CD4-positive, CD25-positive, alpha-beta regulatory T cell (primary cell): ENCODE results near the gene DLEU7. TPM values are rescaled to one million over a fixed set of nuclear protein-coding genes. Genes with fewer than 3 reads are reported as not detected.

ENCODE experiments used
- ATAC-seq, 2 donors: fragments of 150-1000 bp; cut with Tn5 transposase; one replicate each; pipeline ENCODE4 v1.10.0; 2021; ENCODE audit warnings: low read depth in 2 of 2, moderate number of reproducible peaks in 2 of 2, moderate library complexity in 1 of 2
- DNase-seq, 3 donors: peaks; one replicate each; pipeline versions ENCODE4 v3.0.0 to v3.0.0-alpha.2; 2012 to 2022; ENCODE audit warnings: mixed read lengths in 1 of 3
- H3K27ac ChIP-seq: one replicate; pipeline ENCODE4 v1.7.0; 2013; ENCODE audit warnings: mild to moderate bottlenecking, low read length; ENCODE audit not compliant: insufficient read depth, poor library complexity, severe bottlenecking
- H3K27me3 ChIP-seq: one replicate; pipeline ENCODE4 v1.7.0; 2013; ENCODE audit warnings: low read length; ENCODE audit not compliant: control insufficient read depth, insufficient read depth
- H3K36me3 ChIP-seq: one replicate; pipeline ENCODE4 v1.7.0; 2013; ENCODE audit warnings: mild to moderate bottlenecking, low read length, moderate library complexity; ENCODE audit not compliant: control insufficient read depth, insufficient read depth
- H3K4me1 ChIP-seq: 2 replicates; pipeline ENCODE4 v1.7.0; 2013; ENCODE audit warnings: mild to moderate bottlenecking, low read length; ENCODE audit not compliant: insufficient read depth, control insufficient read depth, poor library complexity, severe bottlenecking
- H3K4me3 ChIP-seq: one replicate; pipeline ENCODE4 v1.7.0; 2013; ENCODE audit warnings: low read depth, mild to moderate bottlenecking, low read length, moderate library complexity
- H3K9me3 ChIP-seq, 2 experiments: 1 replicate in 1 of 2; 2 replicates in 1 of 2; pipeline ENCODE4 v1.7.0; 2013; ENCODE audit warnings: low read length in 2 of 2, mild to moderate bottlenecking in 1 of 2, moderate library complexity in 1 of 2; ENCODE audit not compliant: control insufficient read depth in 2 of 2
- H3K27ac Mint-ChIP-seq, 3 donors: one replicate each; pipeline ENCODE4 v1.8.0; 2020 to 2022; ENCODE audit warnings: mild to moderate bottlenecking in 3 of 3, mixed read lengths in 3 of 3, moderate library complexity in 2 of 3
- H3K27me3 Mint-ChIP-seq: one replicate; pipeline ENCODE4 v1.8.0; 2022; ENCODE audit warnings: mild to moderate bottlenecking, mixed read lengths
- H3K36me3 Mint-ChIP-seq: one replicate; pipeline ENCODE4 v1.8.0; 2020; ENCODE audit warnings: mixed read lengths
- H3K4me1 Mint-ChIP-seq, 4 donors: one replicate each; pipeline ENCODE4 v1.8.0; 2020 to 2022; ENCODE audit warnings: mixed read lengths in 4 of 4, mild to moderate bottlenecking in 1 of 4
- H3K4me3 Mint-ChIP-seq, 4 donors: one replicate each; pipeline ENCODE4 v1.8.0; 2020 to 2022; ENCODE audit warnings: mild to moderate bottlenecking in 4 of 4, mixed read lengths in 4 of 4, moderate library complexity in 3 of 4
- H3K9me3 Mint-ChIP-seq, 7 donors: one replicate each; pipeline ENCODE4 v1.8.0; 2020 to 2022; ENCODE audit warnings: mixed read lengths in 7 of 7, mild to moderate bottlenecking in 3 of 7, moderate library complexity in 2 of 7
- polyA plus RNA-seq, 4 donors: library from polyadenylated mRNA; unstranded; fragments of 300-500 nt; fragmentation: Illumina TruSeq; gene quantifications; one replicate each; pipeline ENCODE4 v1.2.3, GENCODE V29; 2021
- total RNA-seq: library from RNA; stranded (reverse); gene quantifications from one replicate; pipeline ENCODE4 v1.2.3, GENCODE V29; 2022

Gene DLEU7
- total and polyA plus RNA-seq, 5 donors from 2014 or later = 0.17 to 0.47 (median 0.18) TPM; not detected in 2

DNA sequence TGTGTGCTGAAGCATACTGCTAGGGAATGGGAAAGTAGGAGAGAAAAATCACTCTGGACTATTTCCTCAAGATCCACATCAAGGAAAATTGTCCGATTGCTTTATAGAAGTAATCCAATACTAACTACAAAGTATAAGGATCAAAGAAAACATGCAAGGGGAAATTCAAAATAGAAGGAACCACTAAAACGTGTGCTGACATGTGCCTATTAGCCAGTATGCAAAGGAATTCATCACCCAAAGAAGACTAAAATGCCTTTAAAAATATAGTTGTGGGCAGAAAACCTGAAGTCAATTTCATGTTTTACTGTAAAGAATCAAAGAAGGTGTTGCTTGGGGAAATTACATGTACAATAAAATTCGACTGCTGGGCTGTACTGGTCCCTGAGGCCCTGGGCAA, 14.3 kb downstream of the DLEU7 start:
- H3K9me3 Mint-ChIP-seq = peaks cover 0 to 17% (median 3%) of the 10 kb centered on the region in 7 donors
- H3K27ac Mint-ChIP-seq = no peak overlapping the region
- DNase-seq (no peak), ATAC-seq (no peak)
- H3K36me3 Mint-ChIP-seq = peaks cover 3% of the 10 kb centered on the region
- Histone ChIP-seq H3K4me3 (no peak overlapping the region), H3K4me1 (no peaks in the 10 kb centered on the region), H3K27me3 (no peaks in the 10 kb centered on the region), H3K36me3 (no peaks in the 10 kb centered on the region), H3K9me3 (no peaks in the 10 kb centered on the region), H3K27ac (no peak overlapping the region)
- no peak overlapping the region for H3K4me3 Mint-ChIP-seq
- peaks cover 20% of the 10 kb centered on the region for H3K27me3 Mint-ChIP-seq
- peaks cover 0 to 8% (median 2%) of the 10 kb centered on the region in 4 donors for H3K4me1 Mint-ChIP-seq

DNA sequence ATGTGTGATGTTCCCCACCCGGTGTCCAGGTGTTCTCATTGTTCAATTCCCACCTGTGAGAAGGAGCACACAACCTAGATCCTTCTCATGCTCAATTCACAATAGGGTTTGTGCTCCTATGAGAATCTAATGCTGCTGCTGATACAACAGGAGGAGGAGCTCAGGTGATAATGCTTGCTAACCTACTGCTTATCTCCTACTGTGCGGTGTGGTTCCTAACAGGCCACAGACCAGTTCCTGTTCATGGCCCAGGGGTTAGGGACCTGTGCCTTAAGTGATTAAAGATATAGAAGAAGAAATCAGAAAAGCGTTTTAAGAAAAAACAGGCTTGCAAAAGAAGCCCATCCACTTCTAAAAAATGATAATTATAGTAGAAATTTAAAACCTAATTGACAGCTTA, 17.5 kb downstream of the DLEU7 start:
- no peaks in the 10 kb centered on the region for H3K9me3 ChIP-seq
- DNase-seq = no peak
- no peak overlapping the region for H3K27ac Mint-ChIP-seq
- no peak for ATAC-seq
- peaks cover 15% of the 10 kb centered on the region for H3K27me3 Mint-ChIP-seq
- H3K4me3 ChIP-seq = no peak overlapping the region
- H3K9me3 Mint-ChIP-seq = peaks cover 0 to 5% (median 0%) of the 10 kb centered on the region in 7 donors
- peaks cover 3% of the 10 kb centered on the region for H3K36me3 Mint-ChIP-seq
- no peaks in the 10 kb centered on the region for H3K4me1 ChIP-seq
- no peaks in the 10 kb centered on the region for H3K27me3 ChIP-seq
- H3K36me3 ChIP-seq = no peaks in the 10 kb centered on the region
- H3K4me1 Mint-ChIP-seq = peaks cover 0 to 4% (median under 1%) of the 10 kb centered on the region in 4 donors
- no peak overlapping the region for H3K27ac ChIP-seq
- no peak overlapping the region for H3K4me3 Mint-ChIP-seq

DNA sequence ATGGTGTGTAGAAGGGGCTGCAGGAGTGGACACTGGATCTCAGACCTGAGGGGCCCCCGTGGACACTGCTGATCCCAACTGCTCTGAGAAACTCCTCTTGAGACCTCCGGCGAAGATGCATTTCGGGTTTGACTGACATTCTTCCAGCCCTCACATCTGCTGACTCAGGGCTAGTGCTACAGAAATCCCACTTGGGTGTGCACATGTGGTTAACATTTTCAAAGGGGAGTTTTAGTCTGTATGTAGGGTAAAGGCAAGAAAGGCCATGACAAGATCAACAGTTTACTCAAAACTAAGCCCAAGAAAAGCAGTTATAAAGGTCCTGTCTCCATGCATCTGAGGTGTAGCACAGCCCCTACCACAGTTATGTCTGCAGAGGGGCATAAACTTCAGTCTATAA, 31.2 kb downstream of the DLEU7 start:
- Histone ChIP-seq H3K4me1 (no peaks in the 10 kb centered on the region), H3K9me3 (no peaks in the 10 kb centered on the region), H3K36me3 (no peaks in the 10 kb centered on the region), H3K27me3 (no peaks in the 10 kb centered on the region), H3K4me3 (no peak overlapping the region), H3K27ac (no peak overlapping the region)
- H3K27ac Mint-ChIP-seq = no peak overlapping the region
- no peaks in the 10 kb centered on the region for H3K36me3 Mint-ChIP-seq
- peaks cover 0 to 2% (median 0%) of the 10 kb centered on the region in 7 donors for H3K9me3 Mint-ChIP-seq
- H3K4me1 Mint-ChIP-seq = peaks cover 5 to 8% (median 6%) of the 10 kb centered on the region in 4 donors
- no peaks in the 10 kb centered on the region for H3K27me3 Mint-ChIP-seq
- ATAC-seq = no peak
- no peak for DNase-seq
- H3K4me3 Mint-ChIP-seq = no peak overlapping the region

DNA sequence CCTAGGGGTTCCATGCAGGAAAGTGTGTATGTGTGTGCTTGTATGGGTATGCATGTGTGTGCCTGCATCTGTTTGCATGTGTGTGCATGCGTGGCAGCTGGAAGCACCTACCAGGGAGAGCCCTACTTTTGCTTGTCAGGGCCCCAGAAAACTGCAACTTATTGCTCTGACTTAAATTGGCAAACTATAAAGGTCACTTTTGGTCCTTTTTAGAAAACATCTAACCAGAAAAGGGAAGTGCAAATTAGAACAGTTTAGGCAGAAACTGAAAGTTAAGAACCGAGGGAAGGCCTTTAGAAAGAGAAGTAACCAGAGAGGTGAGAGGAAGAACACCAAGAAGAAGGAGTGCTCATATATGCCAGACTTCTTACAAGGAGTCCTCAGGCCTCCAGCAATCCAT, 32.5 kb downstream of the DLEU7 start:
- H3K9me3 Mint-ChIP-seq = peaks cover 0 to 2% (median under 1%) of the 10 kb centered on the region in 7 donors
- no peaks in the 10 kb centered on the region for H3K36me3 Mint-ChIP-seq
- Histone ChIP-seq H3K27me3 (no peaks in the 10 kb centered on the region), H3K27ac (no peak overlapping the region), H3K36me3 (no peaks in the 10 kb centered on the region), H3K9me3 (no peaks in the 10 kb centered on the region), H3K4me3 (no peak overlapping the region), H3K4me1 (no peaks in the 10 kb centered on the region)
- H3K27me3 Mint-ChIP-seq = no peaks in the 10 kb centered on the region
- no peak for ATAC-seq
- H3K4me3 Mint-ChIP-seq = no peak overlapping the region
- peak in 1 of 3 donors; percentile 21 for DNase-seq
- H3K4me1 Mint-ChIP-seq = peaks cover 5 to 8% (median 6%) of the 10 kb centered on the region in 4 donors
- no peak overlapping the region for H3K27ac Mint-ChIP-seq

DNA sequence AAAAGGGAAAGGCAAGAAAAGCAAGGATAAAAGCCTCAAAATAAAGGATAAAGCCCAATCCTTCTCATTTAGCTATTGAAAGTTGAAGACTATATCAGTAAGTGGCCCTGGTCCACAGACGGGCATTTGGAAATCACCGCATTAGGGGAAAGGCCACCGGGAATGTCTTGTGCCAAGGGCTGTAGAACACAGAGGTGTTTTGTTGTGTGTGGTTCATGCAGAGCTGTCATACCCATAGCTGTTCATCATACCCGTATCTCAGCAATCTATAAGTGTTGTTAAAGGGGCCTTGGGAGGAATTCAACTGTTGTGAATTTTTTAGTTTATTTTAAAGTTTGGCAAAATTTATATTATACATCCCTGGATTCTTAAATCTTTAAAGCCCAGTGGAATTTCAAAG, 33.0 kb downstream of the DLEU7 start:
- Histone ChIP-seq H3K36me3 (no peaks in the 10 kb centered on the region), H3K4me3 (no peak overlapping the region), H3K4me1 (no peaks in the 10 kb centered on the region), H3K27ac (no peak overlapping the region), H3K9me3 (peaks cover 0 to 5% of the 10 kb centered on the region in 2 experiments), H3K27me3 (no peaks in the 10 kb centered on the region)
- Mint-ChIP-seq H3K27me3 (no peaks in the 10 kb centered on the region), H3K4me3 (no peak overlapping the region), H3K27ac (peak overlapping the region in 1 of 3 donors; percentile 36), H3K9me3 (peaks cover 0 to 6% (median 2%) of the 10 kb centered on the region in 7 donors), H3K4me1 (peaks cover 5 to 8% (median 6%) of the 10 kb centered on the region in 4 donors), H3K36me3 (peaks cover 2% of the 10 kb centered on the region)
- no peak for ATAC-seq
- no peak for DNase-seq

DNA sequence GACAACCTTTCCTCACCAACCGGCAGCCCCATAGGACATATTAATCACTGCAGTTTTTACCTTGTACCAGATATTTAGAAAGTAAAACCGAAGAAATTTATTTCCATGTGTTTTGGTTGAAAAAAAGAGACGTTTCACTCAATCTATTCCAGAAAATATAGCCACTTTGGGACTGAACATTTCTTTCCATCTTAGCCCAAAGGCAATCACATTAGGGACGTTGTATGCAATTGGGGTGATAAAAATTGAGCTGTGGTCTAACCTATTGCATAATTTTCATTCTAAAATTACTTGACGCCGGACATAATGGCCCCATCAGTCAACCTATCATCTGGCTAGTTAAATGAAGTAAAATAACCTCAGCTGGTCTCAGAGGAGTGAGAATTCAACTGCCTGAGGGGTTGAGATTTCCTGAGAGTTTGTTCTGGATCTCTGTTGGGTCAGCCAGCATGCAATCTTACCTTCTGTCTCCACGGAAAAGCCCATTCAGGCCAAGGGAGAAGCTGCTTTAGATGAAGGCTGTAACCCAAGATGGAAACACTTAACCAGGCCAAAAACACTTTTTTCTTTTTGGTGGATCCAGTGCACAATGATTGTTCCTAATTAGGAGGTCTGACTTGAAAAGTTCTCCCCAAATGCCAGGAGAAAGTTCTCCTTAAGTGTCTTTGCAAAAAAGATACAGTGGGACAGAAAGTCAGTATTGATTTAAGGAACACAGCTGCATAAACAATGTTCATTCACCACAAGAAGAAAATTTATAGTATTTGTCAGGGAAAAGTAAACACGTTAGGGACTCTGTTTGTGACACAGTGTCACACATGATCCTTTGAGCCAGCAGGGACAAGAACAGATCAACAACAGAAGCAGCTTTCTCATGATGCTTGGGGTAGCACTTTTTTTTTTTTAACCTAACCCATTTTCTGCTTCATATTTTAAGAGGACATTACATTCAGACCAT, 34.1 kb downstream of the DLEU7 start:
- no peak overlapping the region for H3K27ac Mint-ChIP-seq
- no peak overlapping the region for H3K27ac ChIP-seq

DNA sequence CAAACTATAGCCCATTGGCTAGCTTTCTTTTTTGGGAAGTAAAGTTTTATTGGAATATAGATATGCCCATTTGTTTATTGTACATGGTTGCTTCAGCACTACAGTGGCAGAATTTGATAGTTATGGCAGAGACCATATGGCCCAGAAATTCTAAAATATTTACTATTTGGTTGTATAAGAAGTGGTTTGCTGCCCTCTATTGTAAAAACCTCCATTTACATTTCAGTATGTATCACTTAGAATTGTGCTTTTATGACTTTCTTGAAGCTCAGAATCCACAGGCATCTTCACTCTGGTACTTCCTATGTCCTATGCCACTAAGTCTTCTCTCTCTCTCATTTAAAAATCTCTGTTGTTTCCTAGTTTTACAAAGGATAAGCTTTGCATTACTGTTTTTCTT, 37.7 kb downstream of the DLEU7 start:
- no peaks in the 10 kb centered on the region for H3K27me3 ChIP-seq
- DNase-seq (peak in 1 of 3 donors; percentile 37), ATAC-seq (no peak)
- peaks cover 1 to 19% (median 7%) of the 10 kb centered on the region in 4 donors for H3K4me1 Mint-ChIP-seq
- peaks cover 11% of the 10 kb centered on the region for H3K4me1 ChIP-seq
- peaks cover 3% of the 10 kb centered on the region for H3K36me3 Mint-ChIP-seq
- no peak overlapping the region for H3K4me3 ChIP-seq
- H3K27ac ChIP-seq = no peak overlapping the region
- H3K36me3 ChIP-seq = no peaks in the 10 kb centered on the region
- H3K9me3 ChIP-seq = peaks cover 0 to 10% of the 10 kb centered on the region in 2 experiments
- no peak overlapping the region for H3K27ac Mint-ChIP-seq
- H3K9me3 Mint-ChIP-seq = peaks cover 0 to 8% (median 2%) of the 10 kb centered on the region in 7 donors
- H3K27me3 Mint-ChIP-seq = no peaks in the 10 kb centered on the region
- H3K4me3 Mint-ChIP-seq = no peak overlapping the region

More for the DNA sequence above, 34.1 kb downstream of the DLEU7 start:
- no peak overlapping the region for H3K4me3 Mint-ChIP-seq
- ATAC-seq = no peak
- Histone ChIP-seq H3K36me3 (no peaks in the 10 kb centered on the region), H3K27me3 (no peaks in the 10 kb centered on the region), H3K4me1 (no peaks in the 10 kb centered on the region), H3K9me3 (peaks cover 0 to 10% of the 10 kb centered on the region in 2 experiments), H3K4me3 (no peak overlapping the region)
- H3K27me3 Mint-ChIP-seq = no peaks in the 10 kb centered on the region
- peaks cover 5 to 8% (median 6%) of the 10 kb centered on the region in 4 donors for H3K4me1 Mint-ChIP-seq
- DNase-seq = no peak
- H3K9me3 Mint-ChIP-seq = peaks cover 0 to 8% (median 2%) of the 10 kb centered on the region in 7 donors
- H3K36me3 Mint-ChIP-seq = peaks cover 3% of the 10 kb centered on the region
